GM18508 (cell line): ENCODE measurements around the gene PCBP3.
"Not testable (repeated sequence)": the region's sequence is repeated elsewhere in the genome, so short reads cannot be mapped to it uniquely, and the experiment has no call there.

Experiments used
- ATAC-seq: cut with Tn5 transposase; IDR thresholded peaks from one replicate; pipeline ENCODE4 v1.9.1; 2021; ENCODE audit warnings: moderate number of reproducible peaks; ENCODE audit not compliant: insufficient read depth, unreplicated experiment

Gene PCBP3

GRCh38 chr21:45944601-45945000, 301.1 kb downstream of the PCBP3 start:
- ATAC-seq = no peak

GRCh38 chr21:45945066-45945867, 301.7 kb downstream of the PCBP3 start:
- ATAC-seq = no peak

DNA sequence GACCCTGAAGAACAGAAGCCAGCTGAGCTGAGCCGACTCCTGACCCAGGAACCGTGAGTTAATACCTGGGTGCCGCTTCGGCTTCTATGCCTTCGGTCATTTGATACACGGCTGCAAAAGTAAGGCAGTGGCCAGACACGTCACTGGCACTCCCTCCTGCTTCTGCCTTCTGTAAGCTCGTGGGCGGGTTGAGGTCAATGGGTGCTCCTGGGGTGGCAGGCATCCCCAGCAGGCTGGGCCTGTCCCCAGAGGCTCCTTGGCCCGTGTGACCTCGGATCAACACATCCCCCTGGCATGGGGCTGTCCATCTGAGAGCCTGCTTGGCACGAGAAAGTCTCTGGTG, 302.3 kb downstream of the PCBP3 start:
- ATAC-seq = no peak

- ATAC-seq = no peak
Measured at GRCh38 chr21:45947296-45947695, 303.8 kb downstream of the PCBP3 start.

DNA sequence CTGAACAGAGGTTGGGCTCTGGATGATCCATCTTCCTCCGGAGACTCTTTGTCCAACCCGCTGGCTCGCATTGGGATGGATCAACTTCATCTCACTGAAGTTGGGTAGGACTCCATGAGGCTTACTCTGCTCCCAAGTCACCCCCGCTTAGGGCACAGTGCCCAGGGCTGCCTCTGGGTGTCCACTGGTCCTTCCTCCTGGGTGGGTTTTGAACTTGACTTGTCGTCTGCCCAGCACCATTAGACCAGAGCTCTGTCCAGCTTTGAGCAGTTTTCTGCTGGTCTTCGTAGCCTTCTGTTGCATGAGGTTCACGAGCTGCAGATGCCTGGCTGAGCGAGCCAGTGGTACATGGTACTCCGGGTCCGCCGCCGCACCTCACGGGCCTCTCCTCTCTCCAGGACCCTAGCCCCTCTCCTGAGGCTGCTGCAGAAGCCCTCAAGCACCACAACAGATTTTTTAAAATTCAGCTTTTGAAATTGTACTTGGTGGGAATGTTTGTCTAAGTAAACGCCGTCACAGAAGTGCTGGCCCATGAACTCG, 304.3 kb downstream of the PCBP3 start:
- no peak for ATAC-seq

DNA sequence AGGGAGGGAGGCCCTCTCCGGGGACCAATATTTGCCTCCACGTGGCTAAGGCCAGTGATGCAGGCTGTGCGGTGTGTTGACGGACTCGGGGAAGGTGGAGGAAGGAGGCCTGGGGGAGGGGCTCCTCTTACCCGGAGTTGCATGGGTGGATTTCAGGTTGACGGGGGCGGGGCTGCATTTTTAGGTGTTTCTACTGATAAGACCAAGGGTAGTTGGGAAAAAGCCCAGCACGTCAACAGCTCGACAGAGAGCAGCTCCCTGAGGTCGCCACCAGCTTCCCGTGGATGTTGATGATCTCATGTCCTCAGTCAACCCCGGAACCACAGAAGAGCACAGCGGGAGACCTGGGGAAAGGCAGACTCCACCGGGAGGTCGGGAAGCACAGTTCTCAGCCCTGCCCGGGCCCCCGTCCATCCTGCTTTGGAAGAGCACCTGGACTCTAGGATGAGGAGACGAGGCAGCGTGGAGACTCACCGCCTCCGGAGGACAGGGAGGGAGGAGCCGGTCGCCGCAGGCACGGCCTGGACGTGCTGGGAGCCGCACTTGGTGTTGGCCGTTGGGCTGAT, 305.1 kb downstream of the PCBP3 start:
- no peak for ATAC-seq

- ATAC-seq = no peak
Measured at GRCh38 chr21:45949928-45950739, 306.6 kb downstream of the PCBP3 start.

DNA sequence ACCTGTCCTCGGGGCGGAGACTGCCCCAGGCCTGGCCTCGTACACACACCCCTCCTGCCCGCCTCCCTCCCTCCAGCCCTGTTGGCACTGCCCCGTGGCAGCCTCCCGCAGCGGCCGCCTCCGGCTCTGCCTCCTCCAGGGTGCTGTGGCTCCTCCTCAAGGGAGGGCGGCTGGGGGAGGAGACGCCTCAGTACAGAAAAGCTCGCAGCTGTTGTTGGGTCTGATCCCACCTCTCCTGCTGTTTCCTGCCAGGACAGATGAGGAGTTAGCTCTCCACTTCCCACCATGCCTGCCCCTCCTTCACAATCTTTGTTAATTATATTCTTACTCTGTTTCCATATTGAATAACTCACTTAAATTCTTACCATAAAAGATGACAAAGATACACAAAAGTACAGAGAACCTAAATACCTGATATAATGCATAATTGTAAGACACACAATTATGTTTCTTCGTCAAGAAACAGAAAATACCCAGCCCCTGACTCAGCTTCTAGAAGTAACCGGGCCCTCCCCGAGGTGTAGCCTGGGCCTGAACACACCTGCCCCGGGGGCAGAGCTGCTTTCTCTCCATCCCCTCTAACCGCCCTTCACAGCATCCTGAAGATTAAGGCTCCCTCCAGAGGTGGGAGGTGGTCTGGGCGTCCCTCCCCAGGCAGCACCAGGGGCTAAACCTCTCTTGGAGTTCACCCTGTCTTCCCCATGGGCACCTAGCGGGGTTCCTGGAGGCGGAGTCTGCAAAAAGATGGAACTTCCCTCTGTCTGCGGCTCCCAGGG, 307.4 kb downstream of the PCBP3 start:
- no peak for ATAC-seq

DNA sequence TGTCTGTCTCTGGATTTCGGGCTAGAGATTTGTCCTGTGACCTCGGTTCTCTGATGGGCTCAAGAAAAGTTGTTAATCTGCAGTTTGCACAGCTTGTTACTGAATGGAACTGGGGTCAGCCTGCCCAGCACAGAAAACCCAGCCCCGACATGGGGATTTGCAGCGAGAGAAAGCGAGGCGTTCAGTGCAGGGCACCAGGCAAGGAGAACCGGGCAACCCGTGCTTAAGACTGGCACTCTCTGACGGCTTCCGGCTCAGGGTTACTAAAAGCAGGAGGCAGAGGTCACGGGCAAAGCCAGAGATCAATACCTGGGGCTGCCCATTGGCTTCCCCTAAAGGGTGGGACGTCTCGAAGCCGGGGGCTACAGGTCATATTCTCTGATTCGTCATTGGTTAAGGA, 308.2 kb downstream of the PCBP3 start:
- no peak for ATAC-seq

GRCh38 chr21:45952527-45952926, 309.0 kb downstream of the PCBP3 start:
- ATAC-seq = not testable (repeated sequence)

DNA sequence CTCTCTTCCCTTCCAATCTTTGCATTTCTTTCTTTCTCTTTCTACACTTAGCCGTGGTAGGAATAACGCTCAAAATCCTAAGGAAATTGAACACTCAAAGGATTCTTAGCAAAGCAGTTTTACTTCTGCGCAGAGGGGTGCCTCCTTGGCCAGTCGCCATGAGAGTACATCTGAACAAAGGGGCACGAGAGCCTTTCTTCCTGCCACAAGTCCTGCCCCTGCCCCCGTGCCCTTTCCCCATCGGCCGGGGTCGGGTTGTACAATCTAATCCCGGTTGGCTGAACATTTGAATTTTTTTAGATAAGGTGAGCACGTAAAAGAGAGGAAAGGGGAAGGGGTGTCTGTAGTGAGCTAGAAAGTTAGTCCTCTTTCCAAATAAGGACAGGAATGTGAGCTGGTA, 309.4 kb downstream of the PCBP3 start:
- no peak for ATAC-seq

GRCh38 chr21:45954261-45954660, 310.7 kb downstream of the PCBP3 start:
- ATAC-seq = no peak

- ATAC-seq = no peak
Measured at GRCh38 chr21:45954921-45955320, 311.4 kb downstream of the PCBP3 start.

- no peak for ATAC-seq
Measured at GRCh38 chr21:45957551-45957950, 314.0 kb downstream of the PCBP3 start.

DNA sequence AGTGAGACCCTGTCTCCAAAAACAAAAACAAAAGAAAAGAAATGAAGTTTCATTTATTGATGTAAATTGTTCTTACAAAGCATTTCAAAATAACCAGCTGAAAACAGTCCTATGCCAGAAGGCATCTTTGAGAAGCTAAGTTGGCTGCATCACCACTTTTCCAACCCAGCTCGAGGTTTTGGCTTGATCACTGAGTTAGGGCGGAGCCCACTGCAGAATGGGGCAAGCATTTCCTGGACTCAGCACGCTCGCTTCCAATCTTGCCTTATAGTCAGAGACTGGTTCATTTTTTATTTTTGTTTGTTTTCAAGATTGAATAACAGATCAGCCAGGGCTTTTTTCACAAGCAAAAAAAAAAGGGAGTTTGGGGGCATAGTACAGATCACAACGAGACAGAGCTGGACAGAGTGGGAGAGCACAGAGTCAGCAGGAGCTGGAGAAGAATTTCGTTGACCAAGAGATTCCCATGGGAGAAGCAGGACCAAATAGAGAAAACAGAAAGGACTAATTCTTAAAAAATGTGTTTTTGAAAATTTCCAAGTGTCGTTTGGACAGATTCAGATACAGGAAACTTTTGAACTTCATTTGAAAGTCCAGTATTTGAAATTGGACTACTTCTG, 314.6 kb downstream of the PCBP3 start:
- no peak for ATAC-seq

GRCh38 chr21:45959182-45959581, 315.7 kb downstream of the PCBP3 start:
- no peak for ATAC-seq

- no peak for ATAC-seq
Measured at GRCh38 chr21:45959779-45960390, 316.4 kb downstream of the PCBP3 start.

DNA sequence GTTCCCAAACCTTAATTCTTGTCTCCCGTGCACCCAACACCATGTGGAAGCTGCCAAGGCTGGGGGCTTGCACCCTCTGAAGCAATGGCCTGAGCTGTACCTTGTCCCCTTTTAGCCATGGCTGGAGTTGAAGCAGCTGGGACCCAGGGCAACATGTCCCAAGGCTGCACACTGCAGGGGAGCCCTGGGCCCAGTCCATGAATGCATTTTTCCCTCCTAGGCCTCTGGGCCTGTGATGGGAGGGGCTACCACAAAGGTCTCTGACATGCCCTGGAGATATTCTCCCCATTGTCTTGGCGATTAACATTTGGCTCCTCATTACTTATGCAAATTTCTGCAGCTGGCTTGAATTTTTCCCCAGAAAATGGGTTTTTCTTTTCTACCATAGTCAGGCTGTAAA, 317.9 kb downstream of the PCBP3 start:
- not testable (repeated sequence) for ATAC-seq

DNA sequence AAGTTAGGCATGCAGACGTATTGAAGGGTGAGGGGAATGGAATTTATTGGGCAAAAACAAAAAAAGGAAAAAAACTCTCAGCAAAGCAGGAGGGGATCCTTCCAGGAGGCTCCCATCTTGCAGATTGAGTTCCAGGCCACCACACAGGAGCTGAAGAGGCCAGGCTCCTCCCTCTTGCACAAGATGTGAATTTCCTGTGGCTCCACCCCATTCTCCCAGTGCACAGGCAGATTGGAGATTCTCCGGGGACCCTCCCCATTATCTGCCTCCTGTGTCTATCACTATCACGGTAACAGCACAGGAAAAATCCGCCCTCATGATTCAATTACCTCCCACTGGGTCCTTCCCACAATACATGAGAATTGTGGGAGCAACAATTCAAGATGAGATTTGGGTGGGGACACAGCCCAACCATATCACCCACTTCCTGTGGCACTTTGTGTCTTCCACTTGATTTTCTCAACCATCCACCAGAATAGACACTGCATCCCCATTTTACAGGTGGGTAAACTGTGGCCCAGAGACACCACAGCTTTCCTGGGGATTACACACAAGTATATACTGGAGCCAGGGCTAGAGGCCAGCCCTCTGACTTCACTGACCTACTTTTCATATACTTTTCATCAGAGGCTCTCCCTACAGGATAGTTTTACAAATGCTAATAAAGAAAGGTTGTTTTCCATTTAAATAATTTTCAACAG, 319.2 kb downstream of the PCBP3 start:
- no peak for ATAC-seq
